HUES48 (cell line): ENCODE measurements around the gene DPF3.

Experiments used
- H3K27ac ChIP-seq: one replicate; pipeline ENCODE4 v1.7.0; 2013; ENCODE audit warnings: low read depth, low read length, inconsistent platforms
- H3K27me3 ChIP-seq: 2 replicates; pipeline ENCODE4 v1.6.1; 2013; ENCODE audit warnings: mild to moderate bottlenecking, low read length; ENCODE audit not compliant: control insufficient read depth, insufficient read depth
- H3K36me3 ChIP-seq: 2 replicates; pipeline ENCODE4 v1.6.1; 2013; ENCODE audit warnings: low read length; ENCODE audit not compliant: control insufficient read depth, insufficient read depth
- H3K4me1 ChIP-seq: 2 replicates; pipeline ENCODE4 v1.6.1; 2013; ENCODE audit warnings: mild to moderate bottlenecking, low read length; ENCODE audit not compliant: control insufficient read depth, insufficient read depth
- H3K4me3 ChIP-seq: 2 replicates; pipeline ENCODE4 v1.5.1; 2013; ENCODE audit warnings: mild to moderate bottlenecking, low read depth, low read length
- H3K9ac ChIP-seq: 2 replicates; pipeline ENCODE4 v1.6.1; 2013; ENCODE audit warnings: mild to moderate bottlenecking, low read depth, low read length, moderate library complexity
- H3K9me3 ChIP-seq: 2 replicates; pipeline ENCODE4 v1.6.1; 2013; ENCODE audit warnings: low read length; ENCODE audit not compliant: control insufficient read depth, insufficient read depth

Gene DPF3

DNA sequence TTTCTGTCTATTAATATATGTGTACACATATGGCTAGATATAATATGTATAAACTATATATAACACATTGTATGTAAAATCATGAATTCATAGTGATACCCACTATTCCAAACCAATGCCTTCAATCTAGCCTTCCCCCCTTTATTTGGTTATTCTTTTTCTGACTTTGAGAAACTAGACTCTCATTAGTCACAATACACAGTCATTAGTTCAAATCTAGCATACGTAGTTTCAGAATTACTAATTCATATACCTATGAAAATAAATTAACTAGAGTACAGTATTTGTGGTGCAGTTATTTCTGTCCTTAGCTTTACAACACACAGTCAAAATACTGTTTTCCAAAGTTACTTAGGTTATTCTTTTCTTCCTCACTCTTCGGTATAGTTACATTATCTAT, 268.2 kb downstream of the DPF3 start:
- Histone ChIP-seq H3K27me3 (no peaks in the 10 kb centered on the region), H3K9ac (no peak overlapping the region)

GRCh38 chr14:72621387-72622065, 272.4 kb downstream of the DPF3 start:
- Histone ChIP-seq H3K9me3 (no peaks in the 10 kb centered on the region), H3K27ac (no peak overlapping the region), H3K4me3 (no peak overlapping the region), H3K27me3 (no peaks in the 10 kb centered on the region), H3K9ac (no peak overlapping the region), H3K4me1 (peaks cover 9% of the 10 kb centered on the region), H3K36me3 (no peaks in the 10 kb centered on the region)

More for the DNA sequence above, 268.2 kb downstream of the DPF3 start:
- Histone ChIP-seq H3K4me3 (no peak overlapping the region), H3K36me3 (no peaks in the 10 kb centered on the region), H3K27ac (no peak overlapping the region), H3K9me3 (0 out of 2 replicates have a peak, but pooled peaks cover 4% of the 10 kb centered on the region), H3K4me1 (peaks cover 9% of the 10 kb centered on the region)

- Histone ChIP-seq H3K27ac (no peak overlapping the region), H3K4me3 (no peak overlapping the region), H3K27me3 (no peaks in the 10 kb centered on the region), H3K36me3 (no peaks in the 10 kb centered on the region), H3K9me3 (no peaks in the 10 kb centered on the region), H3K4me1 (peaks cover 9% of the 10 kb centered on the region), H3K9ac (no peak overlapping the region)
Measured at GRCh38 chr14:72619881-72620280, 274.0 kb downstream of the DPF3 start.

- Histone ChIP-seq H3K27ac (no peak overlapping the region), H3K27me3 (no peaks in the 10 kb centered on the region), H3K36me3 (no peaks in the 10 kb centered on the region), H3K9me3 (no peaks in the 10 kb centered on the region), H3K4me1 (peaks cover 9% of the 10 kb centered on the region), H3K9ac (no peak overlapping the region), H3K4me3 (no peak overlapping the region)
Measured at GRCh38 chr14:72619111-72619571, 274.8 kb downstream of the DPF3 start.

- Histone ChIP-seq H3K36me3 (no peaks in the 10 kb centered on the region), H3K9me3 (no peaks in the 10 kb centered on the region), H3K27ac (no peak overlapping the region), H3K4me1 (peaks cover 9% of the 10 kb centered on the region), H3K9ac (no peak overlapping the region), H3K4me3 (no peak overlapping the region), H3K27me3 (no peaks in the 10 kb centered on the region)
Measured at GRCh38 chr14:72618424-72618823, 275.5 kb downstream of the DPF3 start.

DNA sequence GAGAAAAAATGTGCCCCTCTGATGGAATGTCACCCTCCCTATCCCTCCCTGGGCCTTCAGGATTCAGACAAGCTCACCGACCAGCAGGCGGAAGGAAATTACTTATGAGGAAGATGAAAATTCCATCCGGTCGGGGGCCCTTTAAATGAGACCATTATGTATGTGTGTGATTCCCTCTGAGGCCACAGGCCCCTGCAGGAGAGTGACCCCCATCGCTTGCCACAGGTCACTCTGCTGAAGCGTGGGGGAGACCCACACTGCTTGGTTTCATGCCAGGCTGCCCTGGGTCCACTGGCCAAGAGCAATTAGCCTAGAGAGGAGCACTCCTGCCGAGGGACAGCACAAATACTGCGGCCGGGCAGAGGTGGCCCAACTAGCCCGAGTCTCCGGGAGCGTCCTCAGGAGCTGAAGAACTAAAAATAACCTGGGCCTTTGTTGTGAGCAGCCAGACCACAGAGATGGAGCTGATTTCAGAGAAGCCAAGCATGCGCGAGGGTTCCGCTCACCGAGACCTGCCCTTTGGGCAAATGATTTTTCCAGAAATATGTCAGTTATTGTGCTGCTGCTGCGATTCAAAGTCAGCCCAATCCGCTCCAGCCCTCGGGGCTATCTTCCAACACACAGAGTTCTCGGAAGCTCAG, 276.4 kb downstream of the DPF3 start:
- H3K4me1 ChIP-seq = peaks cover 9% of the 10 kb centered on the region
- H3K9ac ChIP-seq = no peak overlapping the region
- no peaks in the 10 kb centered on the region for H3K27me3 ChIP-seq
- no peaks in the 10 kb centered on the region for H3K36me3 ChIP-seq
- no peaks in the 10 kb centered on the region for H3K9me3 ChIP-seq
- no peak overlapping the region for H3K4me3 ChIP-seq
- H3K27ac ChIP-seq = no peak overlapping the region

DNA sequence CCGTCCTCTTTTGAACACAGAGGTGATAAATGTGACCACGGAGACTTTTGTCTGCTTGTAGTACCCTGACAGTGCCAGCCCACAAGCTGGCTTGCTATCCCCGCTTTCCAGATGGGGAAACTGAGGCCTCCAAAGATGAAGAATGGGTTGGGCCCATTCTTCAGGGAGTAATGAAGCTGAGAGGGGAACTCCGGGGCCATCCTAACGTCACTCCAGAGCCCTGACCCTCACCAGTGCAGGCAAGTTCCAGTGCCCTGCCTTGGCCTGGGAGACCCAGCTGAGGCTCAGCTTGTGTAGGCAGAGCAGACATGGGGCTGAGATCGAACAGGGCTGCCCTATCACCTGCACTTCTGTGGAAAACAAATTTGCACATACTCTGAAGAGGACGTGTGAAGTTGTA, 277.1 kb downstream of the DPF3 start:
- no peak overlapping the region for H3K27ac ChIP-seq
- H3K27me3 ChIP-seq = no peaks in the 10 kb centered on the region
- peaks cover 8% of the 10 kb centered on the region for H3K4me1 ChIP-seq
- no peaks in the 10 kb centered on the region for H3K36me3 ChIP-seq
- no peak overlapping the region for H3K9ac ChIP-seq
- H3K9me3 ChIP-seq = no peaks in the 10 kb centered on the region
- H3K4me3 ChIP-seq = no peak overlapping the region

GRCh38 chr14:72616294-72616693, 277.6 kb downstream of the DPF3 start:
- H3K27me3 ChIP-seq = no peaks in the 10 kb centered on the region
- no peak overlapping the region for H3K27ac ChIP-seq
- no peak overlapping the region for H3K4me3 ChIP-seq
- no peak overlapping the region for H3K9ac ChIP-seq
- no peaks in the 10 kb centered on the region for H3K9me3 ChIP-seq
- H3K4me1 ChIP-seq = peaks cover 3% of the 10 kb centered on the region; the same call in 1 of the 2 replicates
- no peaks in the 10 kb centered on the region for H3K36me3 ChIP-seq

- Histone ChIP-seq H3K27ac (no peak overlapping the region), H3K4me1 (no peaks in the 10 kb centered on the region; the same call in 1 of the 2 replicates), H3K4me3 (no peak overlapping the region), H3K9me3 (no peaks in the 10 kb centered on the region), H3K27me3 (no peaks in the 10 kb centered on the region), H3K36me3 (no peaks in the 10 kb centered on the region), H3K9ac (no peak overlapping the region)
Measured at GRCh38 chr14:72615451-72616121, 278.3 kb downstream of the DPF3 start.

GRCh38 chr14:72614891-72615415, 278.9 kb downstream of the DPF3 start:
- Histone ChIP-seq H3K4me3 (no peak overlapping the region), H3K9ac (no peak overlapping the region), H3K9me3 (no peaks in the 10 kb centered on the region), H3K27ac (no peak overlapping the region), H3K36me3 (no peaks in the 10 kb centered on the region), H3K4me1 (no peaks in the 10 kb centered on the region; the same call in 1 of the 2 replicates), H3K27me3 (no peaks in the 10 kb centered on the region)

- Histone ChIP-seq H3K4me1 (no peaks in the 10 kb centered on the region; the same call in 1 of the 2 replicates), H3K36me3 (no peaks in the 10 kb centered on the region), H3K27me3 (no peaks in the 10 kb centered on the region), H3K4me3 (no peak overlapping the region), H3K9me3 (no peaks in the 10 kb centered on the region), H3K9ac (no peak overlapping the region), H3K27ac (no peak overlapping the region)
Measured at GRCh38 chr14:72614365-72614764, 279.5 kb downstream of the DPF3 start.
